Breast epithelium (tissue), 3 donors: ENCODE measurements around the gene TNFSF15.

Source experiments
- CTCF ChIP-seq, 3 donors: fragments of 450-650 bp; IDR thresholded peaks; one replicate each; pipeline ENCODE4 v1.5.1; 2016 to 2017; ENCODE audit warnings: antibody characterized with exemption in 3 of 3, mild to moderate bottlenecking in 3 of 3, moderate library complexity in 3 of 3
- POLR2A ChIP-seq: fragments of 450-650 bp; IDR thresholded peaks from one replicate; pipeline ENCODE4 v1.6.1; 2016; ENCODE audit warnings: antibody characterized with exemption, mild to moderate bottlenecking, moderate library complexity
- POLR2AphosphoS5 ChIP-seq, 3 donors: sonication (generic); formaldehyde crosslinking; IDR thresholded peaks; one replicate each; pipeline ENCODE4 v1.6.1; 2017; ENCODE audit warnings: antibody characterized with exemption in 3 of 3

GRCh38 chr9:114850871-114851270 is 45.0 kb upstream of the TNFSF15 start:
- TF ChIP-seq POLR2A (no peak), CTCF (IDR thresholded peaks at IDR 0.05) (no peak), POLR2AphosphoS5 (IDR thresholded peaks at IDR 0.05) (no peak)
